Nucleus accumbens (tissue), 56 donors: Measurements from ENCODE around the gene TACC2.
A peak's percentile ranks its signal among the peaks of the same experiment; 100 is the strongest.

Experiments used
- DNase-seq, 56 donors: peaks; one replicate each; lab custom pipeline; 2025; lab: John Stamatoyannopoulos, UW

TACC2 gene

DNA sequence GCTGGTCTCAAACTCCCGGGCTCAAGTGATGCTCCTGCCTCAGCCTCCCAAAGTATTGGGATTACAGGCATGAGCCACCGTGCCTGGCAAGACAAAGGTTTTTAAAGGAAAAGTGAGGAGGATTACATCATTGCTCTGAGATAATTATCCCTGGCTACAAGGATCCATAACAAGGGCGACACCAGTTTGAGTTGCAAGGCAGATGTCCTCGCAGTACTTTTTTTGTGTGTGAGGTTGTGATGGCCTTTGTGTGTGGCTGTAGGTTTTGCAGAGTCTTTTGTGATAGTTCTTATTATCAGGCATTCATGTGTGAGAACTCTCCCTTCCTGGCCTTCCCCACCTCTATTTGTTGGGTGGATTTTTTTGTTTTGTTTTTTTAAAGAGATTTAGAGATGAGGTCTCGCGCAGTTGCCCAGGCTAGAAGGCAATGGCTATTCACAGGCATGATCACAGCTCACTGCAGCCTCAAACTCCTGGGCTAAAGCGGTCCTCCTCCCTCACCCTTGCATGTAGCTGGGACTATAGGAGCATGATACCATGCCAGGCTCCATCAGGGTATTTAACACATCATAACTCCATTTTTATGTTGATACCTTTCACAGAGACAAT, 292.2 kb downstream of the TACC2 start:
- DNase-seq = no peak

DNA sequence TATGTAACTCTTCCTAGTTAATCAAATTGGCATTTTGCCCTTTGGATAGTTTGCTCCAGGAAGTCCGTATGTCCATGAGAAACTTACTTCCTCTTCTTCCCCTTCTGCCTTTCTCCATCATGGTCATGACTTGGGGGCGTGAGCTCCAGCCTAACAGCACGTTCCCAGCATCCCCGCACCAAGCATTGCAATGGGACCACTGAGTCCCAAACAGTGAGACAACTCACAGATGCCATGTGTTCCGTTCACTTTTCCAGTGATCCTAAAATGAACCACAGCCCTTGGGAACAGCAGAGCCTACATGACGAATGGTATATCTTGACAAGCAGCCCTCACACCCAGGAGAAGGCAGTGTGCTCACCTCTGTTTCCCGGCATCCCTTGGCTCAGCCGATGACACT, 292.8 kb downstream of the TACC2 start:
- no peak for DNase-seq

DNA sequence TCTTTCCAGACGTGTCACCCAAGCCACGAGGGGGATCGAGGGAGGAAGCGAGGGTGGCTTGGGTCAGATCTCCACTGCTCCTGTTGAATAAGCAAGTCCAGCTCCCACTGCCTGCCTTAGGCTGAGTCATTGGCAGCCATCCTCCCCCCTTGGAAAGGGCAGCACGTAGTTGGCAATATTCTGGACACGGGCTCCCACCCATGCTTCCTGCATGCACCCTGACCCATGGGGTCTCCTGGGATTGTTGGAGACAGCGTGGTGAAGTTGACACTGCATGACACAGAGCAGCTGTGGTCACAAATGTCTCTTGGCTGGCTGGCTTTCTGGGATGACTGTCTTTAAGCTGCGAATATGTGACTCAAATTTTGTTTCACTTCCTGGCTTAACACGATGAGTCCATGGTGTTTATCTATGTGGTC, 293.3 kb downstream of the TACC2 start:
- DNase-seq = peak in 1 of 56 donors; percentile 16

DNA sequence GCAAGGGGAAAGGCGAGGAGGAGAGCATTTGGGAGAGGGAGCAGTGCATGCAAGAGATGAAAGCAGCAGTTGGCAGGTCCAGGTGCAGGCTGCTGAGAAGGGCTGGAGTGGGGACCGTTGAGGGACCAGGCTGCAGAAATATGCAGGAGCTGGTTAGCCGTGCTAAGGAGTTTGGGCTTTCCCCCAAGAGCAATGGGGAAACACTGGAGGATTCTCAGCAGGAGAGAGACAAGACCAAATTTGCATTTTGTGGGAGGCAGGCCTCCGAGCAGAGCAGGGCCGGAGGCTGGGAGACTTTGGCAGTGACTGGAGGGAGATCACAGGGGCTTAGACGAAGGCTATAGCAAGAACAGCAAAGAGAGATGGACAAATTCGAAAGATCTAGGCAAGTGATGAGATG, 293.9 kb downstream of the TACC2 start:
- DNase-seq = no peak

- no peak for DNase-seq
Observed at GRCh38 chr10:122285506-122286444, 296.8 kb downstream of the TACC2 start.

DNA sequence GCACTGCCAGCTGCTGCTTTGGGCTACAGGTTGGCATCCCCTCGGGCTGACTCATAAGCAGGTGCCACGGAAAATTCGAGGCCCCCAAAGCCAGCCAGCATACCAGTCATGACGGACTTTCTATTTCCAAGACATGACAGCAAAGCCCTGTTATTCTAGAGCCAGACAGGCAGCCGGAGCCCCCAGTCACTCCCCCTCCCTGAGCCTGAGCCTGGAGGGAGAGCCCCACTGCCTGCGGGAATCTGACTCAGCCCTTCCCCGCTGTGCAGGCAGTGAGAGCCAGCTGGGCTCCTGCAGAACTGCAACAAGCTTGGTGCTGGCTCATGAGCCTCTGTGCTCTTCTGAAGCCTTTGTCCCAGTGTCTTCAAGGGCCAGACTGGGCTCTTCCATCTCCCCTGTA, 297.9 kb downstream of the TACC2 start:
- peak in 42 of 56 donors; percentile 11 to 88 (median 47) for DNase-seq

DNA sequence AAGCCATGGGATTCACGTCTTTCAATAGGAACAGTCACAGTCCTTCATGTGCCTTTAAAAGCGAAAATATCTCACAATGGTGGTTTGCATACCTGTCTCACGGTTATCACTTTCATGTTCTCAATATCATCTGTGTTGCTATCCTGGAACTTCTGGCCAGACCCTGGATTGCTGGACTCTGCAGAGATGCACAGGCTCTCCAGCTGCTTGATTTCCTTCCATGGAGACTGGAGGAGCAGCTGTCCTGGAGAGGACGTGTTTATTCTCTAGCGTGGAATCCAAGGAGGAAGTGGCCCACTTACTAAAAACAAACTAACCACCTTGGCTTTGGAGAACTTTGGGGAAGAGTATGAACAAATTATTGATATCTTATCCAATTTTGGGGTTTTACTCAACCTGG, 298.6 kb downstream of the TACC2 start:
- no peak for DNase-seq

DNA sequence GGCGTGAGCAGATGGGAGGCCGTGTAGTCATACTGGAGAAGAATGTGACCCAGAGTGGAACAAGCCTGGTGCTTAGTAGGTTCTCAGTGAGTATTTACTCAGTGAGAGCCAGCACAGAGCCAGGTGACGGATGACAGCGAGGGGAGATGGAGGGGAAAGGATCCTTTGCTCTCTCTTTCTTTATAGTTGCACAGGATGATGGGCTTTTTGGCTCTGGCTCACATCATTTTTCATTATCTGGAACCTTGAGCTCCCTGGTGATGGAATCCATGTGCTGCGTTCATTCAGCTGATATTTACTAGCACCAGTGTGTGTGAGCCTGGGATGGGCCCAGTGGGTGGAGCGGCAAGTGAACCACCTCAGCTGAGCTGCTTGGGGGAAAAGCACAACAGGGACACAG, 299.3 kb downstream of the TACC2 start:
- DNase-seq = no peak

- DNase-seq = no peak
Observed at GRCh38 chr10:122288917-122289316, 300.0 kb downstream of the TACC2 start.

DNA sequence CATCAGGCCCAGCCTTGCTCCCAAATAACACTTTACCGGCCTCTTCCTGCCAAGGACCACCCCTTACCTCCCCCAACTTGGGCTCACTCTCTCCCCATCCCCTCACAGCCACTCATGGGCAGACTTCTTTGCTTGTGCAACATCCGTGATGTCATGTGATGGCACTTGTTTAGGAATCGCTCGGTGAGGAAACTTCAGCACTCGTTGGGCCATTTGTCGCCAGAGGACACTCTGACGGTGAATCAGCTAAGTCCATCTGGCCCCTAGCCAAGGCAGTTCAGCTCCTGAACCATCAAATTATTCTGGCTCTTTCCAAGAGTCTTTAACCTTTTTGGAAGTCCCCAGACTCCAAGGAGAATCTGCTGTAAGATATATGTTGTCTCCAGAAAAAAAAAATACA, 301.4 kb downstream of the TACC2 start:
- DNase-seq = no peak

DNA sequence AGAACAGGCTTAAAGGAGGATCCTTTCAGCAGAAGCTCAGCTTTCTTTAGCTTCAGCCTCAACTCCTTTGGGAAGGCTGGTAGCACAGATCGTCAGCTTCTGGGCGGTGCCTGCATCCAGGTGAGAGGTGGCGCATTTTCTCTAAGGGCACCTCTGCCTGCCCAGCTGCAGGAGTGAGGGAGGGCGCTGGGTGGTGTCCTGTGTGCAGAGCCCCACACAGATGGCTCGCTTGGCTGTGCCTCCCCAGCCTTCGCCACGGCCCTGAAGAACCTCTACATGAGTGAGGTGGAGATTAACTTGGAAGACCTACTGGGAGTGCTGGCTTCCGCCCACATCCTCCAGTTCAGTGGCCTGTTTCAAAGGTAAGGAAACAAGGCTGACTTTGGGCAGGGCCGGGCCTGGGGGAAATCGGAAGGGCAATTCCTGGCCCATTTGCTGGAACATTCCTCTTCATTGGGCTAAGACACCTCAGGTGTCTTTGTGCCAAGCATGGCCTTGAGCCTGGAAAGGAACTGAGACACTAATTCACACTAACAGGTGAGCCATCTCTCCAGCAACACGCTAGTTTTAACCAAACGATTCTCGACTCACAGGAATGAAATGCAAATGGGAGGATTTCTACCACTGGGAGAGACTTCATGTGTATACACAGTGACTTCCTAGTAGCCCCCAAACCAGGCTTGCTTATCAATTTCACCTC, 302.0 kb downstream of the TACC2 start:
- DNase-seq = no peak

GRCh38 chr10:122291739-122292138, 302.8 kb downstream of the TACC2 start:
- no peak for DNase-seq

DNA sequence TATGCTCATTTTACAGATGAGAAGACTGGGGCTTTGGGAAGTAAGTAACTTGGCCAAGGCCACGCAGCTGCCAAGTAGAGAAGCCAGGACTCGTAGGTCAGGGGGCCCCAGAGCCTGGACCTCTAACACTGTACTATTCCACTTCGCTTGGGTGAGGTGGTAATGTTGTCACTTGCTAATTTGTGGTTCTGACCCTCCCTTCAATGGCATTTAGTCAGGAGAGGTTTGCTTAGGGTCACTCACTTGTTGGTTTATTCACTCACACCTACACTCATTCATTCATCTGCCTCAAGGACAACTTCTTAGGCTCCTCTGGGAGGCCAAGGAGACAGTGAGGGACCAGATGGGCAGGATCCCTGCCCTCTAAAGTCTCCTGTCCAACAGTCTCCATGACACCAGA, 303.4 kb downstream of the TACC2 start:
- no peak for DNase-seq

DNA sequence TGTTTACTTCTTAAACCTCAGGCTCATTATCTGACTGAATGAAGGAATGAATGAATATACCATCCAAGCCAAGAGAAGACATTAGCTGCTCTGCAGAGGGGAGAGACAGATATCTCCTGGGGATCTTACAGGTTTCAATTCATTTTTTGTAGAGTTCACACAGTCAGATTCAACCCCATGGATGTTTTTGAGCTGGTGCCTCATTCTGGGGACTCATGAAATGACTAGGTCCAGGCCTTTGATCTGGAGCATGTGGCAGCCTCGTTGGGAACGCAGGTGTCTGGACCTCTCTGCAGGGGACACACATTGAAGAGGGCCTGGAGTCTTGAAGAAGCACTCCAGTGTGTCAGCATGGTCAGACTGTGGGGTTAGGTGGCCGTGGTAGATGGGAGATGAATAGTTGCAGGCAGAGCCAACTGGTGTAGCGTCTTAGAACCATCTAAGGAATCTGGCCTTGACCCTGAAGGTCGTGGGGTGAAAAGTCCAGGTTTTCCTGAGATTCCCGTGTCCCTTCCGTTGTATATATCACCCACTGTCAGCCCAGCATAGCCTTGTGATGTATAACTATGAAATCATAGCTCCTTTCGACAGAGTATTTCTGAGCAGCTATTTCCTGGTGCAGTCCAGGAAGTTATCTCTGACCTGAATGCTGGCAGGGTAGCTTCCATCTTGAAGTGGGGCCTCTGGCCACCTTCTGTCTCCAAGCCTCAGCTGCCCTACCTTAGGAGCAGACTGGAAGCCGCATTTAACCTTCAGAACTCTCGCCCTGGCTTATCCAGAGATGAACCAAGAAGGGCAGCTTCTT, 304.4 kb downstream of the TACC2 start:
- DNase-seq = no peak

DNA sequence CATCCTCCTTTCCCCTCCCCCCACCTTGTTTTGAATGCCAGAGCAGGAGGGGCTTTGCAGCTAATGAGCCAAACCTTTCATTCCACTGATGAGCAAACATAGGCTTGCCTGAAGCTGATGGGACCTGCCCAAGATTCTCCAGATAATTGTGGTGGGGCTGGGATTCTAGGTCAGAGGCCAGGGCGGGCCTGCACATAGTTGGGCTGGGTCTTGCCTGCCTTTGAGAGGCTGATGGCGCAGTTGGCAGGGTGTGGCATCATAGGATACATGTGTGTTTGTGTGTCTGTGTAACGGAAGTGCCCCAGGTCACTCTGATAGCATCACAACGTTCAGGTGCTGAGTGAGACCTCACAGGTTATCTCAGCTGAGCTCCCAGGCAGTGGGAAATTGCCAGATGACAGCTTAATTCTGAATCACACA, 305.0 kb downstream of the TACC2 start:
- no peak for DNase-seq

DNA sequence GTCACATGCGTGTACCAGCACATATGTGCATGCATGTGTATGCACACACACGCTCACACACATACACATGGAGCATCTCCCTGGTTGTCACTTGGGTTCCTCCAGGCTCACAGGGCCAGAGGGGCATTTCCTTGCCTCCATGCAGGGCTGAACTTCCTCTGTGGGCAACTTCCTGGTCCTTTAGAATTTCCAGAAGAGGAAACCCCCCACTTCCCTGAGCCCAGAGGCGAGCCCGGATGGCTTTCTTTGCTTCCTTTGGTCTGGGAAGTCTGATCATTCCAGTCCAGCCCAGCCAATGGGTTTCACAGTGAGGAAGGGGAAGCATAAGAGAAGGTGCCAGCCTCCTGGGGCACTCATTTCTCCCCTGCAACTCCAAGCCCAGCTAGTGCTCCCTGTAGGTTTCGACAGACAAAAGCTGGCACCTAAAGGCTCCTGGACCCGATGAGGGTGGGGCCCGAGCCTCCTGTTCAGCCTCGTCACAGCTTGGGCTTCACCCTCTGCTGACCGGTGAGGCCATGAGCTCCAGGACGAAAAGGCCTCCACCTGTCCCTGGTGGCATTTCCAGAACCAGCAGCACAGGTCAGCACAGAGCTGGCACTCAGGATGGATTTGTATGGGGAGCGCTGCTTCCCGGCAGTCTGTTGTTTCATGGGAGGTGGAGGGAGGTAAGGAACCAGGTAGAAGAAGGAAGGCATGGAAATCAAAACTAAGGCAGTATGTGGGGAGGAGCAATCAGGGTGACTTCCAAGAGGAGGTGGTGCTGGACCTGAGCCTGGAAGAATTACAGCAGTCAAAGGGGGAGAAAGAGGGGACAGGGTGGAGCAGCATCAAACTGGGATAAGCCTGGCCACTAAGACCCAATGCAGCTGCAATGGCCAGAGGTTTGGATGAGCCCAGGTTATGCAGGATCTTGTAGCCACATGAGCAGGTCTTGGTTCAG, 305.8 kb downstream of the TACC2 start:
- no peak for DNase-seq

DNA sequence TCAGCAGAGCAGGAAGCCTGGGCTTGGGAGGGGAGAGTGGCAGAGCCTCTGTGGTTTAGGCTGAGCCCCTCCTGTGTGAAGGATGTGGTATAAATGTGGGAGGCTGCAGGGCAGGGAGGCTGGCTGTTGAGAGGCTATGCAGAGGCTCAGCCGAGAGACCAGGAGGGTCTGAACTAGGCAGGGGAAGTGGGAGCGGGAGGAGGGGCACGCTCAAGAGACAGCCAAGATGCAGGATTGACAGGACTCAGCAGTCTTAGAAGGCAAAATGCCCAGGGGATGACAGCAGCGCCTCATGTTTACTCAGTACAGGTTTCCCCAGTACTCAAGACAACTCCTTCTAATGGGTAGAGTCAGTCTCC, 306.5 kb downstream of the TACC2 start:
- no peak for DNase-seq

DNA sequence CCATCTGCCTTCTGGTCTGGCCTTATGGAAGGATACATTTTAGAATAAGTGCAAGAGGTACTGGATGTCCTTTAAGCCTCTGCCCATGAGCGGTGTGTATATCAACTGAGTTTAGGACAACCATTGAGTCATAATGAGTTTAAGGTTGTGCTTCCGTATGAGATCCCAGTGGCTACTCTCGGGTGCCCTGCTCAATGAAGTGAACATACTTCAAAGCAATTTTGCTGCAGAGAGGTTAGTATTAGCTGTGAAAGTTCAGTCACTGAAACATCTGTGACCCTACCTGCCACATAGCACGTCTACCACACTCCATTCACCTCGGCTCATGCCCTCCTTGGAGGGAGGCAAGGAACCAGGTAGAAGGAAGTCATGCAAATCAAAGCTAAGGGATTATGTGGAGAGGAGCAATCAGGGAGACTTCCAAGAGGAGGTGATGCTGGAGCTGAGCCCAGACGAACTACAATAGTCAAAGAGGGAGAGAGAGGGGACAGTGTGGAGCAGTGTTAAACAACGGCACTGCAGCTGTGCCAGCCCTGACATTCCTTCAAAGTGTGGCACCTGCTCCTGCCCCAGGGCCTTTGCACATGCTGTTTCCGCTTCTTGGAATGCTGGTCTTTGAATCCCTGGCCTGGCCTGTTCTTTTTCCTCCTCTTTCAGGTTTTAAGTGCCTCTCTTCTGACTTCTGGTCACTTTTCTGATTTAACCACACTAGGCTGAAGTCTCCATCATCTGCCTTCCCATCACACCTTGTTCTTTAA, 307.6 kb downstream of the TACC2 start:
- DNase-seq = no peak

GRCh38 chr10:122297583-122297982, 308.6 kb downstream of the TACC2 start:
- DNase-seq = no peak
